H1 (cell line): ENCODE measurements around the gene CLDN4. TPM values are rescaled to one million over a fixed set of nuclear protein-coding genes. Genes with fewer than 3 reads are reported as not detected.

Experiments used
- CTCF ChIA-PET: fragments of 300-600 bp; sonication (Branson Sonifier 250); formaldehyde crosslinking; loops from one replicate; lab custom pipeline; 2021; ENCODE audit not compliant: partially characterized antibody; lab: Charles Lee
- POLR2A ChIA-PET: fragments of 300-600 bp; sonication (Branson Sonifier 250); formaldehyde crosslinking; loops from one replicate; lab custom pipeline; 2021; ENCODE audit warnings: inconsistent platforms; ENCODE audit not compliant: partially characterized antibody; lab: Charles Lee
- DNase-seq, 2 experiments: peaks; one replicate each; pipeline versions ENCODE4 v3.0.0 to v3.0.0-alpha.2; 2010 to 2022; ENCODE audit warnings: low spot score in 2 of 2, low read depth in 1 of 2, mixed read lengths in 1 of 2
- FAIRE-seq: peaks from 2 replicates; lab custom pipeline; 2011; peaks lifted over from hg19 to GRCh38; lab: Jason Lieb, UNC
- H2AFZ ChIP-seq: 2 replicates; pipeline ENCODE4 v1.8.1; 2012; ENCODE audit warnings: low read length, inconsistent platforms
- H2AK5ac ChIP-seq: 2 replicates; pipeline ENCODE4 v1.6.1; 2013; ENCODE audit warnings: low read depth, low read length
- H2BK120ac ChIP-seq: replicated peaks from 2 replicates; pipeline ENCODE3; 2013; ENCODE audit warnings: low read depth, low read length, inconsistent platforms
- H2BK12ac ChIP-seq: 2 replicates; pipeline ENCODE4 v1.6.1; 2013; ENCODE audit warnings: low read depth, low read length
- H2BK15ac ChIP-seq: 2 replicates; pipeline ENCODE4 v1.6.1; 2013; ENCODE audit warnings: low read length
- H2BK20ac ChIP-seq: 2 replicates; pipeline ENCODE4 v1.6.1; 2013; ENCODE audit warnings: low read length
- H2BK5ac ChIP-seq: 2 replicates; pipeline ENCODE4 v1.6.1; 2013; ENCODE audit warnings: low read depth, low read length
- H3K14ac ChIP-seq: 2 replicates; pipeline ENCODE4 v1.6.1; 2013; ENCODE audit warnings: inconsistent platforms; ENCODE audit not compliant: insufficient read length
- H3K18ac ChIP-seq: 2 replicates; pipeline ENCODE4 v1.6.1; 2013; ENCODE audit warnings: low read length; ENCODE audit errors: extremely low read depth
- H3K23ac ChIP-seq: 2 replicates; pipeline ENCODE4 v1.6.1; 2013; ENCODE audit warnings: inconsistent platforms; ENCODE audit not compliant: insufficient read length
- H3K23me2 ChIP-seq: 2 replicates; pipeline ENCODE4 v1.6.1; 2013; ENCODE audit warnings: low read depth, low read length
- H3K27ac ChIP-seq: 2 replicates; pipeline ENCODE4 v1.6.1; 2011; ENCODE audit warnings: low read depth, low read length, inconsistent platforms
- H3K27me3 ChIP-seq, 4 experiments: replicated peaks in 1 of 4; 1 replicate in 1 of 4; 2 replicates in 3 of 4; pipeline versions ENCODE4 v1.6.1 to v1.8.1; 2011 to 2013; ENCODE audit warnings: low read length in 3 of 4, mild to moderate bottlenecking in 3 of 4, inconsistent platforms in 2 of 4, mixed read lengths in 2 of 4, moderate library complexity in 1 of 4; ENCODE audit not compliant: control insufficient read depth in 3 of 4, insufficient read depth in 3 of 4; ENCODE audit errors: extremely low read depth in 1 of 4
- H3K36me3 ChIP-seq, 4 experiments: 2 replicates each; pipeline versions ENCODE4 v1.6.1 to v1.8.1; 2011 to 2013; ENCODE audit warnings: mild to moderate bottlenecking in 4 of 4, low read length in 3 of 4, moderate library complexity in 2 of 4, control low read depth in 1 of 4, inconsistent platforms in 1 of 4; ENCODE audit not compliant: insufficient read depth in 4 of 4, control insufficient read depth in 2 of 4
- H3K4ac ChIP-seq: replicated peaks from 2 replicates; pipeline ENCODE3; 2013; ENCODE audit warnings: low read length, low read depth, mixed read lengths, inconsistent platforms; ENCODE audit not compliant: insufficient read length
- H3K4me1 ChIP-seq, 4 experiments: replicated peaks in 1 of 4; 1 replicate in 1 of 4; 2 replicates in 3 of 4; pipeline versions ENCODE4 v1.6.1 to v1.8.1; 2011 to 2013; ENCODE audit warnings: low read length in 3 of 4, inconsistent platforms in 2 of 4, mixed read lengths in 1 of 4; ENCODE audit not compliant: insufficient read depth in 4 of 4, control insufficient read depth in 3 of 4
- H3K4me2 ChIP-seq, 2 experiments: 2 replicates each; pipeline versions ENCODE4 v1.6.1 to v1.8.1; 2011 to 2013; ENCODE audit warnings: low read depth in 2 of 2, low read length in 2 of 2, control low read depth in 1 of 2, inconsistent platforms in 1 of 2, mild to moderate bottlenecking in 1 of 2; ENCODE audit not compliant: insufficient read depth in 1 of 2
- H3K4me3 ChIP-seq, 4 experiments: fragments of 200-600, 300-600 bp in 1 of 4; sonication (generic), shearing (Covaris generic), sonication (Bioruptor Twin) in 1 of 4; 2 replicates each; pipeline versions ENCODE4 v1.5.1 to v1.8.1; 2011 to 2016; ENCODE audit warnings: low read length in 4 of 4, low read depth in 3 of 4, control low read depth in 2 of 4, inconsistent platforms in 2 of 4, mild to moderate bottlenecking in 2 of 4, mixed read lengths in 1 of 4, moderate library complexity in 1 of 4; ENCODE audit not compliant: insufficient read depth in 2 of 4; ENCODE audit errors: extremely low read depth in 1 of 4
- H3K56ac ChIP-seq: replicated peaks from 2 replicates; pipeline ENCODE3; 2013; ENCODE audit warnings: low read depth, mild to moderate bottlenecking, mixed read lengths, low read length, inconsistent platforms; ENCODE audit not compliant: insufficient read length
- H3K79me1 ChIP-seq: 2 replicates; pipeline ENCODE4 v1.6.1; 2013; ENCODE audit warnings: low read depth, low read length, control low read depth
- H3K79me2 ChIP-seq, 2 experiments: 2 replicates each; pipeline versions ENCODE4 v1.6.1 to v1.8.1; 2012 to 2013; ENCODE audit warnings: low read length in 2 of 2, mild to moderate bottlenecking in 2 of 2, inconsistent platforms in 1 of 2; ENCODE audit not compliant: insufficient read depth in 2 of 2, control insufficient read depth in 1 of 2
- H3K9ac ChIP-seq, 4 experiments: replicated peaks in 1 of 4; 1 replicate in 1 of 4; 2 replicates in 3 of 4; pipeline versions ENCODE4 v1.6.1 to v1.8.1; 2011 to 2013; ENCODE audit warnings: low read depth in 3 of 4, low read length in 3 of 4, control low read depth in 2 of 4, mild to moderate bottlenecking in 2 of 4, moderate library complexity in 2 of 4, inconsistent platforms in 1 of 4; ENCODE audit errors: extremely low read depth in 1 of 4
- H3K9me3 ChIP-seq, 2 experiments: 2 replicates each; pipeline versions ENCODE4 v1.6.1 to v1.8.1; 2012 to 2013; ENCODE audit warnings: mild to moderate bottlenecking in 2 of 2, moderate library complexity in 2 of 2, control low read depth in 1 of 2, inconsistent platforms in 1 of 2, low read depth in 1 of 2, low read length in 1 of 2, mixed read lengths in 1 of 2; ENCODE audit not compliant: insufficient read depth in 2 of 2
- H4K20me1 ChIP-seq, 2 experiments: replicated peaks in 1 of 2; 2 replicates each; pipeline versions ENCODE3 to v1.8.1; 2011 to 2013; ENCODE audit warnings: inconsistent platforms in 2 of 2, low read length in 2 of 2, mild to moderate bottlenecking in 1 of 2; ENCODE audit not compliant: insufficient read depth in 2 of 2, control insufficient read depth in 1 of 2
- H4K5ac ChIP-seq: 2 replicates; pipeline ENCODE4 v1.6.1; 2013; ENCODE audit warnings: low read length, low read depth, mixed read lengths, inconsistent platforms; ENCODE audit not compliant: insufficient read length
- H4K8ac ChIP-seq: 2 replicates; pipeline ENCODE4 v1.8.0; 2013; ENCODE audit warnings: mild to moderate bottlenecking, moderate library complexity, low read length, inconsistent platforms; ENCODE audit not compliant: insufficient read depth; ENCODE audit errors: extremely low read depth
- H4K91ac ChIP-seq: replicated peaks from 2 replicates; pipeline ENCODE3; 2013; ENCODE audit warnings: low read length, mixed read lengths, inconsistent platforms; ENCODE audit not compliant: insufficient read length
- CTBP2 ChIP-seq: IDR thresholded peaks from 2 replicates; pipeline ENCODE4 v1.7.0; 2011; ENCODE audit warnings: borderline replicate concordance, mild to moderate bottlenecking, moderate library complexity, mixed read lengths, low read length; ENCODE audit not compliant: insufficient read depth, insufficient read length
- EGR1 ChIP-seq: IDR thresholded peaks from 2 replicates; pipeline ENCODE4 v1.6.1; 2011; ENCODE audit warnings: low read depth, low read length, borderline replicate concordance
- FOSL1 ChIP-seq: IDR thresholded peaks from 2 replicates; pipeline ENCODE4 v1.6.1; 2011; ENCODE audit warnings: mild to moderate bottlenecking, low read depth, low read length, moderate library complexity; ENCODE audit not compliant: insufficient read depth
- GTF2F1 ChIP-seq: IDR thresholded peaks from 2 replicates; pipeline ENCODE4 v1.6.1; 2012; ENCODE audit warnings: low read depth, low read length, improper control_type of control experiment, borderline replicate concordance
- JUN ChIP-seq: IDR thresholded peaks from 2 replicates; pipeline ENCODE4 v1.6.1; 2011; ENCODE audit warnings: low read depth, mild to moderate bottlenecking, improper control_type of control experiment, low read length
- MAFK ChIP-seq: IDR thresholded peaks from 2 replicates; pipeline ENCODE4 v1.6.1; 2012; ENCODE audit warnings: low read depth, mild to moderate bottlenecking, improper control_type of control experiment, low read length
- NANOG ChIP-seq: IDR thresholded peaks from 2 replicates; pipeline ENCODE4 v1.6.1; 2011; ENCODE audit warnings: low read length, low read depth, mild to moderate bottlenecking, inconsistent platforms; ENCODE audit not compliant: insufficient read depth, poor library complexity, severe bottlenecking
- NRF1 ChIP-seq: IDR thresholded peaks from 2 replicates; pipeline ENCODE4 v1.6.1; 2011; ENCODE audit warnings: mild to moderate bottlenecking, low read depth, low read length, improper control_type of control experiment
- RFX5 ChIP-seq: IDR thresholded peaks from 2 replicates; pipeline ENCODE4 v1.6.1; 2011; ENCODE audit warnings: low read depth, low read length, improper control_type of control experiment, borderline replicate concordance
- RNF2 ChIP-seq: fragments of 200-900, 300-1000 bp; sonication (generic); IDR thresholded peaks from 2 replicates; pipeline ENCODE4 v1.7.1; 2016; ENCODE audit warnings: borderline replicate concordance, low read depth, mild to moderate bottlenecking, antibody characterized with exemption, low read length; ENCODE audit not compliant: poor library complexity, severe bottlenecking; ENCODE audit errors: missing control alignments
- TEAD4 ChIP-seq: IDR thresholded peaks from 2 replicates; pipeline ENCODE4 v1.6.1; 2012; ENCODE audit warnings: low read depth, low read length, inconsistent platforms, mixed read lengths
- WGBS, 2 experiments: shearing (Covaris generic) in 1 of 2; methylation state at CpG; one replicate each; pipeline versions ENCODE4 v1.1.6 to v1.1.7; 2013 to 2015; ENCODE audit warnings: low lambda C conversion rate in 2 of 2, mixed read lengths in 2 of 2, inconsistent platforms in 1 of 2, low coverage in 1 of 2, missing lambda C conversion rate in 1 of 2; ENCODE audit not compliant: insufficient replicate concordance in 2 of 2, insufficient coverage in 1 of 2, insufficient read length in 1 of 2; ENCODE audit errors: extremely low coverage in 1 of 2, missing lambda C conversion rate in 1 of 2; 5-methylcytosine and 5-hydroxymethylcytosine counted together
- polyA plus RNA-seq, 7 experiments: library from polyadenylated mRNA; depleted of rRNA in 3 of 7; stranded (reverse) in 5 of 7; unstranded in 2 of 7; fragments of >200 nt in 5 of 7; fragments of 200-250 nt in 2 of 7; gene quantifications; 1 replicate in 5 of 7; 2 replicates in 1 of 7; 4 replicates in 1 of 7; pipeline versions ENCODE4 v1.2.1 to v1.2.3, GENCODE V29; 2011 to 2013; ENCODE audit warnings: missing spikeins in 2 of 7, mixed read lengths in 2 of 7
- total RNA-seq: library from RNA; stranded (reverse); fragmentation: NEBNext Ultra II Directional; extraction: Animal tissue kit (Norgen Biotek cat#: 25700); gene quantifications from 2 replicates; pipeline ENCODE4 v1.2.1, GENCODE V29; 2021

CLDN4 gene
- total and polyA plus RNA-seq, 2 of the 8 experiments (the other 6 are each of a cell fraction or from before 2014, with no cell fraction given) = 28.0 to 69.3 TPM

DNA sequence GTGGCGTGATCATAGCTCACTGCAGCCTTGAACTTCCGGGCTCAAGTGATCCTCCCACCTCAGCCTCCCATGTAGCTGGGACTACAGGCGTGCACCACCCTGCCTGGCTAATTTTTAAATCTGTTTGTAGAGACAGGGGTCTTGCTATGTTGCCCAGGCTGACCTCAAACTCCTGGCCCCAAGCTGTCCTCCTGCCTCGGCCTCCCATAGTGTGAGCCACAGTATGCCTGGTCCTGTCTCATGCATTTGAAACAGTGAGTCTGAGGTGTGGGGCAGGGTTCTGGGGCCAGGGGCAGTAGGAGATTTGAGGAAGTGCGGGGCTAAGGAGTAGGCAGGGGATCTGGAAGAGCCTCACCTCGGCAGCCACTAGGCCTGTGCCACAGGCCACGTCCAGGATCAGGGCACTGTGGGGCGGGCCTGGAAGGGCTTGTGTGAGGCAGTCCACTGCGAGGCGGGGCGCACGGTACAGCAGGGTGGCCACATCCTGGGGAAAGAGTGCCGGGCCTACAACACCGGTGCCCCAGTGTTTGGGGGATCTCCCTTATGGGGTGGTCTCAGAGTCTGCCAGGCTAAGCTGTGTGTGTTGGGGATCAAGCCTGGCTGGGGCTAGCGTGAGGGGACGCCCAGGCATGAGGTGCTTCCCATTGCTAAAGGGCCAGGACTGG, 10.1 kb downstream of the CLDN4 start:
- H3K79me2 ChIP-seq = no peaks in the 10 kb centered on the region
- H3K4me2 ChIP-seq = no peak overlapping the region; a peak in 1 of 4 replicates
- H3K56ac ChIP-seq = no peak overlapping the region
- H3K18ac ChIP-seq = peak overlapping the region; percentile 75; the same call in 1 of the 2 replicates
- H3K9me3 ChIP-seq = no peaks in the 10 kb centered on the region
- H2BK20ac ChIP-seq = no peak overlapping the region
- CTCF ChIA-PET = interaction anchor here (0.6 to 7.1 kb wide), 19 partner anchors 9 to 199 kb away, joined by 3 to 65 read pairs (median 5); partner anchors contain the start of gene CLDN4
- H2BK120ac ChIP-seq = peak overlapping the region; percentile 64
- no peak overlapping the region for H3K14ac ChIP-seq
- FAIRE-seq = no peak
- H3K36me3 ChIP-seq = no peaks in the 10 kb centered on the region
- H3K23me2 ChIP-seq = peaks cover 6% of the 10 kb centered on the region; the same call in 1 of the 2 replicates
- H2AK5ac ChIP-seq = no peak overlapping the region
- no peak overlapping the region for H2AFZ ChIP-seq
- POLR2A ChIA-PET = interaction anchor here (0.5 to 6.5 kb wide), 12 partner anchors 9 to 107 kb away, joined by 3 to 96 read pairs (median 6); partner anchors contain the start of genes CLDN3 and CLDN4
- no peak for DNase-seq
- no peak overlapping the region for H3K4me3 ChIP-seq
- H4K8ac ChIP-seq = no peak overlapping the region; the same call in 1 of the 2 replicates
- H3K27ac ChIP-seq = no peak overlapping the region
- no peak overlapping the region for H4K5ac ChIP-seq
- 86% methylated on average over 16 of the region's 16 CpGs; no CpG with 5 or more reads in 1 of the 2 experiments for WGBS, 2 experiments
- no peak overlapping the region for H3K9ac ChIP-seq
- H3K23ac ChIP-seq = no peak overlapping the region
- no peaks in the 10 kb centered on the region for H4K20me1 ChIP-seq
- no peak overlapping the region for H2BK15ac ChIP-seq
- no peaks in the 10 kb centered on the region for H3K27me3 ChIP-seq
- peaks cover 0 to 11% (median 5%) of the 10 kb centered on the region in 4 experiments; a peak in 5 of 7 replicates for H3K4me1 ChIP-seq
- H3K79me1 ChIP-seq = no peaks in the 10 kb centered on the region
- no peak overlapping the region for H2BK5ac ChIP-seq
- H3K4ac ChIP-seq = no peak overlapping the region
- H2BK12ac ChIP-seq = 0 out of 2 replicates have a peak overlapping the region, but pooled peaks have one; percentile 52
- no peak overlapping the region for H4K91ac ChIP-seq
- no peak for TF ChIP-seq MAFK
- no peak for TF ChIP-seq GTF2F1
- no peak for TF ChIP-seq TEAD4
- TF ChIP-seq JUN = no peak
- TF ChIP-seq CTBP2 = no peak
- TF ChIP-seq RNF2 = no peak
- no peak for TF ChIP-seq EGR1
- no peak for TF ChIP-seq NANOG
- TF ChIP-seq FOSL1 = no peak
- TF ChIP-seq NRF1 = no peak
- TF ChIP-seq RFX5 = no peak
